ENCODE data around the gene FOXL2NB.
"Not testable (repeated sequence)": the region's sequence is repeated elsewhere in the genome, so short reads cannot be mapped to it uniquely, and the experiment has no call there.

FOXL2NB gene

DNA sequence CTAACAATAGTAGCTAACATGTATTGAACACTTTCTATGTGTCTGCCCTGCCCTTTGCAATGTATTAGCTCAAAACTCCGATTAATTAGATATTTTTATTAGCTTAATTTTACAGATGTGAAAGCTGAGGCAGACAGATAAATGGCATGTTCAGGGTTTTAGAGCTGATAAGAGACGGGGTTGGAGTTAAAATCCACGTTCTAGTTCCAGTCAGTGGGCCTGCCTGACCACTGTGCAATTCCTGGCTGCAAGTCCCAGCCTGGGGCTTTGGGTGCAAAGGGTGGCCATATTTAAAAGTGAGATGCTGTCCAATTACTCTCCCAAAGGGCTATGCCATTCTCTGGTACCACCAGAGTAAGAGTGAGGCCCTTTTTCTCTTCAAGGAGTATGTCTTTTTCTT is 33.3 kb upstream of the FOXL2NB start:
- H3K36me3 ChIP-seq (ENCODE audit: control insufficient read depth, insufficient read depth, low read length): no peaks in the 10 kb centered on the region
- no peak overlapping the region for H3K4me3 ChIP-seq (ENCODE audit: extremely low read depth, insufficient read depth, low read length, poor library complexity, severe bottlenecking)
- H3K9me3 ChIP-seq (ENCODE audit: control insufficient read depth, low read length): no peaks in the 10 kb centered on the region
- no peak overlapping the region for H3K27ac ChIP-seq (ENCODE audit: low read depth, low read length, severe bottlenecking)
- 100% methylated on average over 2 of the region's 3 CpGs for WGBS, 2 experiments (ENCODE audit: insufficient coverage in 2 of 2)
- no peaks in the 10 kb centered on the region for H3K4me1 ChIP-seq (ENCODE audit: control insufficient read depth, insufficient read depth, low read length, poor library complexity, severe bottlenecking)

DNA sequence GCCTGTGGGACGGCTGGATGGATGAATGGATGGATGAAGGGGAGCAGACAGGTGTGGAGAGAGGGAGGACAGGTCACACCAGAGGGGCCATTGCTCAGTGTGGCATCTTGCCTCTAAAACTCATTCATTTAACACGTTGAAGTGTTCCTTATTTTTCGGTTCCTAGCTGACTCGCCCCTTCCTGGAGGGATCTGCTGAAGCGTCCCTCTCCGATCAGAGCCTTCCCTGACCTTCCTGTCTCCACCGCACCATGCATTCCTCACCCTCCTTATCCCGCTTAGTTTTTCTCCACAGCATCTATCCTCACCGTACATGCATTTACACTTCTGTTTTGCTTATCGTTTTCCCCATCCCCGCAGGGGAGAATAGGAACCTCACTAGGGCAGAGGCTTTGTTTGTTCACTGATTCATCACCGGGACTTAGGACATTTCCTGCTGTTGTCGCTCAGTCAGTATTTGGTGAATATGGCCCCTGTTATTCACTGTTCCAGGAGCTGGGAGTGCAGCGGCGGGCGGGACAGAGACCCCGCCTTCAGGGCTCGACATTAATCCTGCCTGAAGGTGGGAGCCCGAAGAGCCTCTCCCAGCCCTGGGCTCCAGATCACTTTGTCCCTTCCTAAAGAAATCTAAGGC is 32.0 kb upstream of the FOXL2NB start:
- Histone ChIP-seq H3K9me3 (ENCODE audit: control insufficient read depth, low read length) (no peaks in the 10 kb centered on the region), H3K4me1 (ENCODE audit: control insufficient read depth, insufficient read depth, low read length, poor library complexity, severe bottlenecking) (no peaks in the 10 kb centered on the region), H3K4me3 (ENCODE audit: extremely low read depth, insufficient read depth, low read length, poor library complexity, severe bottlenecking) (peak overlapping the region; percentile 65), H3K36me3 (ENCODE audit: control insufficient read depth, insufficient read depth, low read length) (no peaks in the 10 kb centered on the region), H3K27ac (ENCODE audit: low read depth, low read length, severe bottlenecking) (peak overlapping the region; percentile 94)
- WGBS, 2 experiments (ENCODE audit: insufficient coverage in 2 of 2): 14% methylated on average over 16 to 19 of the region's 19 CpGs

DNA sequence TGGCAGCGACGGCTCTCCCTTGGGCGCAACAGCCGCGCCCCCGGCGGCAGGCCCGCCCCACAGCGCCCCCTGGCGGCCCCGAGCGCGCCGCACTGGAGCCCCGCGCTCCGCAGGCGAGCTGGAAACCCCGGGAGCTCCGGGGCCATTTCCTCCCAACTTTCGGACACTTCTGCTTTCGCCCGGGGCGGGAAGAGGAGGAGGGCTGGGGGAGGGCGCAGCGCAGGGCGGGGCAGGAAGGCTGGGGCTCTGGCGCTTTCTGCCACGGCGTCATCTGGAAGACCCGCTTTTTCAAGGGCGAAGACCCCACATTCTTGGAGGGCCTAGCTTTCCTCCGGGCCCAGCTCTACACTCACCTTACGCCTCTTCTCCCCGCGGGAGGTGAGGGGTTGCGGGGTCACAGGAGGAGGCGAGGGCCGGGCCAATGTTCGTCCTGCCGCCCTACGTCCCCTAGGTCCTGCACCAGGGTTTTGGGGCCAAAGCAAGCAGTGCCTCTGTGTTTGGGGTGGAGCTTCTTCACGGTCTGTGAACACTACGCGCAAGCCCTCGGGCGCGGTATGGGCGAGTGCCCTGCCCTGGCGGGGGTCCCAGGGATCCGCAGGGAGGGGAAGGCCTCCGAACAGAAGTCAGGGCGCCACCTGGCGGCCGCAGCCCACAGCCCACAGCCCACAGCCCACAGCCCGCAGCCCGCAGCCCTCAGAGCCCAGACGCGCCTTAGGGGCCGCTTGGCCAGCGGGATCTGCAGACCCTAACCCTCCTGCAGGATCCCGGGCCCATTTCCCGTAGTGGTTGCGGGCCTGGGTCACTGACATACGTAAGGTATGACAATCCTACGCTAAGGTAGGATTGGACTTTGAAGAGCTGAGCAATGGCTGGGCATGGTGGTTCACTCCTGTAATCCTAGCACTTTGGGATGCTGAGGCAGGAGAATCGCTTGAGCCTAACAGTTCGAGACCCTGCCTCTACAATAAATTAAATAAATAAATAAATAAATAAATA is 31.2 kb upstream of the FOXL2NB start:
- Histone ChIP-seq H3K4me1 (ENCODE audit: control insufficient read depth, insufficient read depth, low read length, poor library complexity, severe bottlenecking) (no peaks in the 10 kb centered on the region), H3K9me3 (ENCODE audit: control insufficient read depth, low read length) (no peaks in the 10 kb centered on the region), H3K27ac (ENCODE audit: low read depth, low read length, severe bottlenecking) (peak overlapping the region; percentile 94), H3K36me3 (ENCODE audit: control insufficient read depth, insufficient read depth, low read length) (no peaks in the 10 kb centered on the region), H3K4me3 (ENCODE audit: extremely low read depth, insufficient read depth, low read length, poor library complexity, severe bottlenecking) (peak overlapping the region; percentile 65)
- WGBS, 2 experiments (ENCODE audit: insufficient coverage in 2 of 2): 2 to 4% methylated on average over 21 to 39 of the region's 68 CpGs

DNA sequence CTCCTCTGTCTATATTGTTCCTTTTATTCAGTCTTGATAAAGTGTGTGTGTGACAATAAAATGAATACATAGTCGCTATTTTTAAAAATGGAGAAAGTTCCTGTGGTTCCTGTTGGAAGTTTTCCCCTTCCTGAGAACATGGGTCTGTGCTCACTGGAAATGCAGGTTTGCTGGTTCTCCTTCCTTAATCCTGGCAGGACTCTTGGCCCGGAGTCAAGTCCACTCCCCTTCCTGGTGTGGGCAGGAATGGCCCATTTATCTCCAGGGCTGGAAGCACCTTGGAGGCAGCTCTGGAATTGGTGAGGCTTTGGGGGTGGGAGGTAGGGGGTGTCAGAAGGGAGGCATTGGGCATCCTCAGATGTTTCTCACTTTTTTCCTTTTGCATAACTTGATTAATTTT is 30.2 kb upstream of the FOXL2NB start:
- 74 to 92% methylated on average over 1 to 2 of the region's 2 CpGs for WGBS, 2 experiments (ENCODE audit: insufficient coverage in 2 of 2)
- H3K9me3 ChIP-seq (ENCODE audit: control insufficient read depth, low read length): no peaks in the 10 kb centered on the region
- peaks cover 4% of the 10 kb centered on the region for H3K4me1 ChIP-seq (ENCODE audit: control insufficient read depth, insufficient read depth, low read length, poor library complexity, severe bottlenecking)
- H3K4me3 ChIP-seq (ENCODE audit: extremely low read depth, insufficient read depth, low read length, poor library complexity, severe bottlenecking): no peak overlapping the region
- H3K36me3 ChIP-seq (ENCODE audit: control insufficient read depth, insufficient read depth, low read length): no peaks in the 10 kb centered on the region
- no peak overlapping the region for H3K27ac ChIP-seq (ENCODE audit: low read depth, low read length, severe bottlenecking)

DNA sequence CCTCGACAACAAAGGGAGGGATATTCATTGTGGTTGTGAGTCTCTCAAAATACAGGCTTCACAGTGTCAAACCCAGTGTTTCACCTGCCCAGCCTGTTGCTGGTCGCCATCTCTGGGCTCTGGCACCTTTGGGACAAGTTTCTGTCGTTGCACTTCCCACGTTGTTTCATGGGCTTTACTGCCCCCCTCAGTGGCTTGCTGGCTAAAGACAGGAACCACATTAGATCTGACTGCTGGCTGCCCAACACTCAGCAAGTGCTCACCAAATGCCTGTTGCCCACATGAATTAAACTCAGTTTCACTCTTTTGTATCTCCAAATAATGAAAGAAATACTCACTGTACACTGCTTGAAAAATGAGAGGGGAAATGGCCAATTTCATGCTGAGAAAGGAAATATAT is 27.7 kb upstream of the FOXL2NB start:
- no peak overlapping the region for H3K4me3 ChIP-seq (ENCODE audit: extremely low read depth, insufficient read depth, low read length, poor library complexity, severe bottlenecking)
- H3K36me3 ChIP-seq (ENCODE audit: control insufficient read depth, insufficient read depth, low read length): no peaks in the 10 kb centered on the region
- H3K9me3 ChIP-seq (ENCODE audit: control insufficient read depth, low read length): no peaks in the 10 kb centered on the region
- H3K27ac ChIP-seq (ENCODE audit: low read depth, low read length, severe bottlenecking): no peak overlapping the region
- H3K4me1 ChIP-seq (ENCODE audit: control insufficient read depth, insufficient read depth, low read length, poor library complexity, severe bottlenecking): peaks cover 4% of the 10 kb centered on the region
- WGBS, 2 experiments (ENCODE audit: insufficient coverage in 2 of 2): 68 to 89% methylated on average over 3 of the region's 4 CpGs

DNA sequence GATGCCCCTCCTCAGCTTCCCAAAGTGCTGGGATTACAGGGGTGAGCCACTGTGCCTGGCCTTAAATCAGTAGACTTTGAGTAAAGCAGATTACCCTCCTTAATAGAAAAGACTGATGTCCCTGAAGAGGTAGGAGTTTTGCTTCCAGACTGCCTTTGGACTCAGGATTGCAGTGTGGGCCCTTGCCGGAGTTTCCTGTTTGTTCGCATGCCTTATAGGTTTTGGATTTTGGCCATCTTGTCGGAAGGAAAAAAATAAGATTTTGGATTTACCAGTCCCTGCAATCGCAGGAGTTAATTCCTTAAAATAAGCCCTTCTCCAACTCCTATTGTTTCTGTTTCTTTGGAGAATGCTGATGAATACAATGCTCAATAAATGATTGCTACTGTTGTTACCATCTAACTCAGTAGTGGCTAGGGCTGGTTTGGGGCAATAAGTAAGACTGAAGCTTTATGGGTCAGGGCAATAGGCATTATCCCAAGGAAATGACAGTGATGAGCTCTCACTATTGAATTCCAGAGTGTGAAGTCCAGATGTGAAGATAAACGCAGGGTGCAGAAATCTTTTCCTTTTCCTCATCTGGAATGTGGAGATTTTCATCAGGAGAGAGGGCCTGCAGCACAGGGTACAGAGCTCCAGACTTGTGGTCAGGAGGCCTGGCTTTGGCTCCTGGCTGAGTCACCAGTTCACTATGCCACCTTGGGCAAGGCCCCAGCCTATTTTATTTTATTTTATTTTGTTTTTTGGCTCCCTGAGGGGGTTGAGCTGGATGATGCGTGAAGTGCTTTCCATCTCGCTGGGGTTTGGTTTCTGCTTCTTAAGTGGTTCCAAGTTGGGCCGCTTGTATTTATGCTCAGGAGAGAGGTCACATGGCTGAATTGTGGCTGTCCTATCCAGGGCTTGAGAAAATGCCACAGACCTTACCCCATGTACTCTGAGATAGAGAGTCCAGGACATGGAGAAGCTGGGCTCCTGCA is 25.4 kb upstream of the FOXL2NB start:
- no peak overlapping the region for H3K4me3 ChIP-seq (ENCODE audit: extremely low read depth, insufficient read depth, low read length, poor library complexity, severe bottlenecking)
- H3K36me3 ChIP-seq (ENCODE audit: control insufficient read depth, insufficient read depth, low read length): no peaks in the 10 kb centered on the region
- peak overlapping the region; percentile 90 for H3K27ac ChIP-seq (ENCODE audit: low read depth, low read length, severe bottlenecking)
- 83 to 100% methylated on average over 2 to 4 of the region's 8 CpGs for WGBS, 2 experiments (ENCODE audit: insufficient coverage in 2 of 2)
- peaks cover 4% of the 10 kb centered on the region for H3K4me1 ChIP-seq (ENCODE audit: control insufficient read depth, insufficient read depth, low read length, poor library complexity, severe bottlenecking)
- no peaks in the 10 kb centered on the region for H3K9me3 ChIP-seq (ENCODE audit: control insufficient read depth, low read length)

DNA sequence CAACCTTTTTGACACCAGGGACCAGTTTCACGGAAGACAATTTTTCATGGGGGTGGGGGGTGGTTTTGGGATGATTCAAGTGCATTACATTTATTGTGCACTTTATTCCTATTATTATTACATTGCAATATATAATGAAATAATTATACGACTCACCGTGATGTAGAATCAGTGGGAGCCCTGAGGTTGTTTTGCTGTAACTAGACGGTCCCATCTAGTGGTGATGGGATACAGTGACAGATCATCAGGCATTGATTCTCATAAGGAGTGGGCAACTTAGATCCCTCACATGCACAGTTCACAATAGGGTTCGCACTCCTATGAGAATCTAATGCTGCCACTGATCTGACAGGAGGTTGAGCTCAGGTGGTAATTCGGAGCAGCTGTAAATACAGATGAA is 24.6 kb upstream of the FOXL2NB start:
- H3K27ac ChIP-seq (ENCODE audit: low read depth, low read length, severe bottlenecking): peak overlapping the region; percentile 90
- 95 to 100% methylated on average over 1 to 4 of the region's 6 CpGs for WGBS, 2 experiments (ENCODE audit: insufficient coverage in 2 of 2)
- H3K4me1 ChIP-seq (ENCODE audit: control insufficient read depth, insufficient read depth, low read length, poor library complexity, severe bottlenecking); H3K4me3 ChIP-seq (ENCODE audit: extremely low read depth, insufficient read depth, low read length, poor library complexity, severe bottlenecking); H3K36me3 ChIP-seq (ENCODE audit: control insufficient read depth, insufficient read depth, low read length); H3K9me3 ChIP-seq (ENCODE audit: control insufficient read depth, low read length): not testable (repeated sequence)

DNA sequence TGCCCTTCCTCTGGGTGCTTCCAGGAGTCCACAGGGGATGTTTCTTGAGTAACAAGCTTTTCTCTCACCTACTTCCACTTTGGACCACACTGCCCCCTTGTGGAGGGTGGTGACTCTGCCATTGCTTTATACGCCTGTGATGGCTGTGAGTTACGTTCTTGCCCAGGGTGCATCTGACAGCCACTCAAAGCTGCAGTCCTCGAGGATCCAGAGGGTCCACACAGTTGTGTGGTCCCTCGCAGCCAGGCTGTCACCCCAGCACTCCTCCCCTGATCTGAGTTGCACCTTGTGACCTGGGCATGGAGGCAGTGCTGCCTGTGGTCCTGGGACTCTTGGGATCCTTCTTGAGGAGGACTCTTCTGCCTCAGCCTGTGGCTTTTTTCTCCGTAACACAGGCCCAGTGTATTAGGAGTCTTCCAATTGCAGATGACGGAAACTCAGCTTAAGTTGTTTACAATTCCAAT is 23.5 kb upstream of the FOXL2NB start:
- H3K36me3 ChIP-seq (ENCODE audit: control insufficient read depth, insufficient read depth, low read length): no peaks in the 10 kb centered on the region
- no peaks in the 10 kb centered on the region for H3K9me3 ChIP-seq (ENCODE audit: control insufficient read depth, low read length)
- no peak overlapping the region for H3K4me3 ChIP-seq (ENCODE audit: extremely low read depth, insufficient read depth, low read length, poor library complexity, severe bottlenecking)
- WGBS, 2 experiments (ENCODE audit: insufficient coverage in 2 of 2): 12 to 15% methylated on average over 4 to 5 of the region's 6 CpGs
- H3K4me1 ChIP-seq (ENCODE audit: control insufficient read depth, insufficient read depth, low read length, poor library complexity, severe bottlenecking): peaks cover 4% of the 10 kb centered on the region
- no peak overlapping the region for H3K27ac ChIP-seq (ENCODE audit: low read depth, low read length, severe bottlenecking)

DNA sequence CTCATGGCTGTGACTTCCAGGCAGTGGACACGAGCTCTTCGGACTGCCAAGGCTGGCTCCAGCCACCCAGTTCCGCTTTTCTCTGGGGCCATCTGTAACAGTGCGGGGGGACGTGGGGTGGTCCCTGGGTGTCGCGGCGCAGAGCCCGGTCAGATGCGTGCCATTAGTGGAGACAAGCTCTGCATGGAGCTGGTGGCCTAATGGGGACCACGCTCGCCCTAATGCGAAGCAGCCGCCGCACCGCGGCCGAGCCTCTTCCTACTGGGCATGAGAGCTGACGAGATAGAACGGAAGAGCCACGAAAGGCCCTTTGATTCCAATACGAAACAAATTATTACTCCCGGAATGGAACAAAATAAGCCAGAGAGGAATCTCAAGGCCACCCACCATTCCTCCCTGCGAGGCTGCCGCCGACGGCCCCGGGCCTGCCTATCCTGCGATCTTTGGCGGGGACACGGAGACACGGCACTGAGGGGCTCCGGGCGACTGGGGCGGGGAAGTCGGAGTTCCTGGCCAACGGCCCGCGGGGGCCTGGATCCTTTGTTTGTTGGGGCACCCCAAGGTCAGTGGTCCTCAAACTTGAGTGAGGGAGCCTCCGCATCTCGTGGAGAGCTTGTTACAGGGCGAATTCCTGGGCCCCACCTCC is 18.2 kb upstream of the FOXL2NB start:
- no peak overlapping the region for H3K4me3 ChIP-seq (ENCODE audit: extremely low read depth, insufficient read depth, low read length, poor library complexity, severe bottlenecking)
- no peaks in the 10 kb centered on the region for H3K36me3 ChIP-seq (ENCODE audit: control insufficient read depth, insufficient read depth, low read length)
- H3K4me1 ChIP-seq (ENCODE audit: control insufficient read depth, insufficient read depth, low read length, poor library complexity, severe bottlenecking): peaks cover 3% of the 10 kb centered on the region
- WGBS, 2 experiments (ENCODE audit: insufficient coverage in 2 of 2): 94% methylated on average over 40 to 42 of the region's 42 CpGs
- no peak overlapping the region for H3K27ac ChIP-seq (ENCODE audit: low read depth, low read length, severe bottlenecking)
- H3K9me3 ChIP-seq (ENCODE audit: control insufficient read depth, low read length): no peaks in the 10 kb centered on the region
